HG02798 (cell line): ENCODE results near the gene IP6K1.
"Not testable (repeated sequence)": the region's sequence is repeated elsewhere in the genome, so short reads cannot be mapped to it uniquely, and the experiment has no call there.

Experiments
- ATAC-seq: cut with Tn5 transposase; IDR thresholded peaks from one replicate; pipeline ENCODE4 v1.9.1; 2021; ENCODE audit warnings: mild to moderate bottlenecking; ENCODE audit not compliant: unreplicated experiment, poor library complexity

IP6K1 gene

GRCh38 chr3:49794926-49795905, 8.9 kb upstream of the IP6K1 start:
- no peak for ATAC-seq

GRCh38 chr3:49794431-49794830, 8.1 kb upstream of the IP6K1 start:
- ATAC-seq, result no peak

- ATAC-seq, result no peak
These were observed 7.2 kb upstream of the IP6K1 start for GRCh38 chr3:49793486-49794085.

GRCh38 chr3:49792371-49793150, 6.2 kb upstream of the IP6K1 start:
- no peak for ATAC-seq

- ATAC-seq, result no peak
These were observed 5.2 kb upstream of the IP6K1 start for GRCh38 chr3:49791571-49791970.

GRCh38 chr3:49790626-49791411, 4.5 kb upstream of the IP6K1 start:
- no peak for ATAC-seq

- no peak for ATAC-seq
These were observed 1.7 kb upstream of the IP6K1 start for GRCh38 chr3:49788056-49788455.

- no peak for ATAC-seq
These were observed 1.2 kb upstream of the IP6K1 start for GRCh38 chr3:49787536-49787935.

- no peak for ATAC-seq
These were observed 781 bp upstream of the IP6K1 start for GRCh38 chr3:49787182-49787464.

- ATAC-seq, result peak; percentile 46
These were observed 581 bp downstream of the IP6K1 start for GRCh38 chr3:49785565-49786356.

GRCh38 chr3:49782277-49782676, 4.1 kb downstream of the IP6K1 start:
- ATAC-seq, result not testable (repeated sequence)

GRCh38 chr3:49781415-49782199, 4.7 kb downstream of the IP6K1 start:
- ATAC-seq, result no peak

- ATAC-seq, result not testable (repeated sequence)
These were observed 5.4 kb downstream of the IP6K1 start for GRCh38 chr3:49780975-49781365.

- ATAC-seq, result no peak
These were observed 6.0 kb downstream of the IP6K1 start for GRCh38 chr3:49780080-49780974.

GRCh38 chr3:49779358-49780079, 6.8 kb downstream of the IP6K1 start:
- no peak for ATAC-seq

- ATAC-seq, result not testable (repeated sequence)
These were observed 10.2 kb downstream of the IP6K1 start for GRCh38 chr3:49776101-49776500.

GRCh38 chr3:49775538-49775937, 10.8 kb downstream of the IP6K1 start:
- no peak for ATAC-seq
